Activated B cell treated with CpG ODN at 0.5 μM for 24 hours (primary cell): ENCODE measurements around the gene SSX2B. TPM values are rescaled to one million over a fixed set of nuclear protein-coding genes. Genes with fewer than 3 reads are reported as not detected.
"Not testable (repeated sequence)": the region's sequence is repeated elsewhere in the genome, so short reads cannot be mapped to it uniquely, and the experiment has no call there.

ENCODE experiments used
- ATAC-seq: fragments of 200-7000 bp; cut with Tn5 transposase; one replicate; pipeline ENCODE4 v1.10.0; 2021; ENCODE audit warnings: low read depth, mild to moderate bottlenecking, moderate library complexity
- CTCF ChIA-PET: fragments of 350-600 bp; sonication (Branson Sonifier 250); formaldehyde crosslinking; loops from one replicate; lab custom pipeline; 2021; ENCODE audit warnings: antibody characterized with exemption; lab: Charles Lee
- POLR2A ChIA-PET: fragments of 350-600 bp; sonication (Branson Sonifier 250); formaldehyde crosslinking; loops from one replicate; lab custom pipeline; 2021; ENCODE audit warnings: antibody characterized with exemption; lab: Charles Lee
- DNase-seq: peaks from one replicate; pipeline ENCODE4 v3.0.0; 2022
- H3K27ac Mint-ChIP-seq: one replicate; pipeline ENCODE4 v1.8.0; 2020; ENCODE audit warnings: mixed read lengths
- H3K27me3 Mint-ChIP-seq: one replicate; pipeline ENCODE4 v1.8.0; 2021; ENCODE audit warnings: mixed read lengths
- H3K36me3 Mint-ChIP-seq: one replicate; pipeline ENCODE4 v1.8.0; 2021; ENCODE audit warnings: low read depth, mixed read lengths
- H3K4me1 Mint-ChIP-seq: one replicate; pipeline ENCODE4 v1.8.0; 2021; ENCODE audit warnings: mixed read lengths
- H3K4me3 Mint-ChIP-seq: one replicate; pipeline ENCODE4 v1.8.0; 2020; ENCODE audit warnings: mild to moderate bottlenecking, mixed read lengths
- H3K9me3 Mint-ChIP-seq: one replicate; pipeline ENCODE4 v1.8.0; 2020; ENCODE audit warnings: mixed read lengths
- intact Hi-C: fragments of 100-400 bp; cut with micrococcal nuclease; formaldehyde crosslinking; loops from one replicate; pipeline ENCODE4 v1.15.1; 2024
- total RNA-seq: library from RNA; stranded (reverse); gene quantifications from 2 replicates; pipeline ENCODE4 v1.2.3, GENCODE V29; 2022

SSX2B gene, protein sequence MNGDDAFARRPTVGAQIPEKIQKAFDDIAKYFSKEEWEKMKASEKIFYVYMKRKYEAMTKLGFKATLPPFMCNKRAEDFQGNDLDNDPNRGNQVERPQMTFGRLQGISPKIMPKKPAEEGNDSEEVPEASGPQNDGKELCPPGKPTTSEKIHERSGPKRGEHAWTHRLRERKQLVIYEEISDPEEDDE
- not detected in 2 replicates for total RNA-seq

DNA sequence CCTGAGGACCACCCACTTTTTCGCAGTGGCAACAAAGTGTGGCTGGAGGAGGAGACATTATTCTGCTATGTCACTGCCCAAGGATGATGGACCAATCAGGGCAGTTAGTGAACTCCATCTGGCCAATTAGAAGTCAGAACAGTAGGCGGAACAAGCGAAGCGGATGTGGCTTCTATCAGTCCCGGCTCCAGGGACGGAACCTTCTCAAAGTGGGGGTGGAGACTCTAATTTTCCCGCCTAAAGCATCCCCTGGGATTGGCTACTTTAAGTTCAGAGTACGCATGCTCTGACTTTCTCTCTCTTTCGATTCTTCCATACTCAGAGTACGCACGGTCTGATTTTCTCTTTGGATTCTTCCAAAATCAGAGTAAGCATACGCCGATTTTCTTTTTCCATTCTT, at the start of gene SSX2B:
Gene SSX2B (plus strand): TSS at position 301 of the 400 bp plus-strand sequence. CDS start 1,429 bp downstream, outside the sequence.
- ATAC-seq, H3K9me3 Mint-ChIP-seq, H3K4me1 Mint-ChIP-seq, DNase-seq, POLR2A ChIA-PET, H3K36me3 Mint-ChIP-seq, H3K27me3 Mint-ChIP-seq, CTCF ChIA-PET, H3K27ac Mint-ChIP-seq, intact Hi-C loops, H3K4me3 Mint-ChIP-seq: not testable (repeated sequence)

DNA sequence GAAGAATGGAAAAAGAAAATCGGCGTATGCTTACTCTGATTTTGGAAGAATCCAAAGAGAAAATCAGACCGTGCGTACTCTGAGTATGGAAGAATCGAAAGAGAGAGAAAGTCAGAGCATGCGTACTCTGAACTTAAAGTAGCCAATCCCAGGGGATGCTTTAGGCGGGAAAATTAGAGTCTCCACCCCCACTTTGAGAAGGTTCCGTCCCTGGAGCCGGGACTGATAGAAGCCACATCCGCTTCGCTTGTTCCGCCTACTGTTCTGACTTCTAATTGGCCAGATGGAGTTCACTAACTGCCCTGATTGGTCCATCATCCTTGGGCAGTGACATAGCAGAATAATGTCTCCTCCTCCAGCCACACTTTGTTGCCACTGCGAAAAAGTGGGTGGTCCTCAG, 44.0 kb upstream of the SSX2B start, which contains the start of gene SSX2:
Gene SSX2 (minus strand): TSS at position 101 of the 400 bp plus-strand sequence. CDS start 1,429 bp downstream, outside the sequence.
- POLR2A ChIA-PET, CTCF ChIA-PET: not testable (repeated sequence)

DNA sequence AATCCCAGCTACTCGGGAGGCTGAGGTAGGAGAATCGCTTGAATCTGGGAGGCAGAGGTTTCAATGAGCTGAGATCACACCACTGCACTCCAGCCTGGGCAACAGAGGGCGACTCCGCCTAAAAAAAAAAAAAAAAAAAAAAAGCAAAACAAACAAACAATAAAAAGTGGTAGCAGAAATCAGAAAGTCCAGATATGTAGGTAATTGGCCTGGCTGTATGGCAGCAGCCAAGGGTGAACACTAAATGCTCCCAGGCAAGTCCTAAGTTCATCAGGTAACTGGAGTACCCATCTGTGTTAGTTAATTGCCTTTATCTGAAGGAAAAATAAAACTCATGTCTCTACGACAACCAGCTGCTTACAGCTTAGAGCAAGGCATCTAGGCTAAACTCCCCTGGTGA, 14.9 kb downstream of the SSX2B start:
- H3K27ac Mint-ChIP-seq, H3K27me3 Mint-ChIP-seq, POLR2A ChIA-PET, H3K4me1 Mint-ChIP-seq, intact Hi-C loops, DNase-seq, CTCF ChIA-PET, H3K9me3 Mint-ChIP-seq, ATAC-seq, H3K4me3 Mint-ChIP-seq, H3K36me3 Mint-ChIP-seq: not testable (repeated sequence)

More for the DNA sequence above, 44.0 kb upstream of the SSX2B start, which contains the start of gene SSX2:
- H3K27ac Mint-ChIP-seq, ATAC-seq, H3K36me3 Mint-ChIP-seq, H3K4me1 Mint-ChIP-seq, H3K9me3 Mint-ChIP-seq, H3K4me3 Mint-ChIP-seq, DNase-seq, intact Hi-C loops, H3K27me3 Mint-ChIP-seq: not testable (repeated sequence)

DNA sequence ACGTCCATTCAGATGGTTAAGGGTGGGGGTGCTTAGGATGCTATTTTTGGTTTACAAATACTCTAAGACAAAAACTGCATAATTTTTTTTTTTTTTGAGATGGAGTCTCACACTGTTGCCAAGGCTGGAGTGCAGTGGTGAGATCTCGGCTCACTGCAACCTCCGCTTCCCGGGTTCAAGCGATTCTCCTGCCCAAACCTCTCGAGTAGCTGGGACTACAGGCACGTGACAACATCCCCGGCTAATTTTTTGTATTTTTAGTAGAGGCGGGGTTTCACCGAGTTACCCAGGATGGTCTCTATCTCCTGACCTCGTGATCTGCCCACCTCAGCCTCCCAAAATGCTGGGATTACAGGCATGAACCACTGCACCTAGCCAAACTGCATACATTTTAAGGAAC, 22.5 kb downstream of the SSX2B start:
- intact Hi-C loops, H3K4me3 Mint-ChIP-seq, ATAC-seq, H3K4me1 Mint-ChIP-seq, H3K27me3 Mint-ChIP-seq, DNase-seq, H3K9me3 Mint-ChIP-seq, H3K36me3 Mint-ChIP-seq, H3K27ac Mint-ChIP-seq, CTCF ChIA-PET, POLR2A ChIA-PET: not testable (repeated sequence)

DNA sequence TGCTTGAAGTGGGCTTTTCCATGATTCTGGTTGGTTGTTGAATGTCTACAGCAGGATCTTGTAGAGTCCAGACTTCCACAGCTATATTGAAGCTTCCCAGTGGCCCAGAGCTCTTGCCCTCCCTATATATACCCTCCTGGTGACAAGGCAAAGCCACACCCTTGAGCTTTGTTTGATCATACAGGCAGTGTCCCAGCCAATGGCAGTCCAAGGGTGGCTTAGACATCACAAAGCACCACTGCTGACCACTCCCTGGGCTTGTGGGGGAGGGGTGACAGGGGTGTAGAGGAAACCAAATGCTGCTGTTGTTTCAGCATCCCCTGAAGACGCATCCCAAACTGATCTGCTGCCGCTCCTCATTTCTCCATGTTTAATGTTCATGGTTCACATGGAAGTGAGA, 46.3 kb downstream of the SSX2B start, which contains the start of gene SPANXN5:
Gene SPANXN5 (minus strand): TSS at position 101 of the 400 bp plus-strand sequence. CDS start 79 bp downstream, at position 22.
- H3K9me3 Mint-ChIP-seq, intact Hi-C loops, H3K36me3 Mint-ChIP-seq, ATAC-seq, H3K4me1 Mint-ChIP-seq, POLR2A ChIA-PET, H3K27ac Mint-ChIP-seq, H3K27me3 Mint-ChIP-seq, H3K4me3 Mint-ChIP-seq, DNase-seq, CTCF ChIA-PET: not testable (repeated sequence)

DNA sequence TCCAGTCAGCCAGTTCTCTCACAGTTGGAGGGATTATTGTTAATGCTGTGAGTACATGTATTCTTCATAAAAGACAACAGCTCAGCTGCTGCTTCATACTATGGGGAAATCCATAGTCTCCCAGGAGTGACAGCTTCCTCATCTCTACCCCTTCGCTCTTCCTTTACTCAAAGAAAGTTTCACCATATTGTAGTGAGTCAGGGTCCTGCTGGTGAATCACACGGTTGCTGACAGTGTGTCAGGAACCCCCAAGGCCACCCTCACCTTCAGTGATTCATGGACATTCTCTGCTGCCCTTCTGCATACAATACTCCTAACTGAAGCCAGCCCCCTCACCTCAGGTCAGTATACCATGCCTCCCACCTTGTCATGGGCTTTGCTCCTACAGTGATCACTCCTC, 53.8 kb downstream of the SSX2B start:
- intact Hi-C loops, H3K4me3 Mint-ChIP-seq, H3K36me3 Mint-ChIP-seq, CTCF ChIA-PET, POLR2A ChIA-PET, DNase-seq, H3K4me1 Mint-ChIP-seq, H3K27me3 Mint-ChIP-seq, H3K27ac Mint-ChIP-seq, H3K9me3 Mint-ChIP-seq, ATAC-seq: not testable (repeated sequence)

Other genes starting within 250 kb of the SSX2B start
- gene XAGE1B, start 234.2 kb upstream of the SSX2B start, total RNA-seq: not detected in 2 replicates
- not detected in 2 replicates for gene SSX7, start 96.4 kb upstream of the SSX2B start, total RNA-seq
- not detected in 2 replicates for gene SSX2, start 44.1 kb upstream of the SSX2B start, total RNA-seq
- not detected in 2 replicates for gene SPANXN5, start 46.2 kb downstream of the SSX2B start, total RNA-seq
- gene XAGE5, start 60.0 kb downstream of the SSX2B start, total RNA-seq: not detected in 2 replicates
- not detected in 2 replicates for gene XAGE3, start 116.8 kb downstream of the SSX2B start, total RNA-seq
- 14.4 and 16.8 TPM in 2 replicates for gene FAM156B, start 146.1 kb downstream of the SSX2B start, total RNA-seq
- 18.5 and 21.6 TPM in 2 replicates for gene FAM156A, start 207.3 kb downstream of the SSX2B start, total RNA-seq